Keratinocyte (primary cell): Measurements from ENCODE around the gene UFM1.

Experiments used
- CTCF ChIP-seq, 3 experiments: IDR thresholded peaks in 1 of 3; conservative IDR thresholded peaks in 1 of 3; optimal IDR thresholded peaks in 1 of 3; 2 replicates in 2 of 3; 3 replicates in 1 of 3; pipeline versions ENCODE3 to v1.5.1; 2011; ENCODE audit warnings: low read length in 3 of 3, mild to moderate bottlenecking in 3 of 3, moderate library complexity in 2 of 3, control low read depth in 1 of 3, inconsistent platforms in 1 of 3; ENCODE audit not compliant: insufficient read depth in 2 of 3; ENCODE audit errors: extremely low read depth in 1 of 3
- EZH2 ChIP-seq: IDR thresholded peaks from one replicate; pipeline ENCODE4 v1.6.1; 2012; ENCODE audit warnings: inconsistent platforms, mild to moderate bottlenecking, low read length, moderate library complexity

GRCh38 chr13:38382946-38383345 is 33.3 kb downstream of the UFM1 start:
- TF ChIP-seq CTCF (optimal IDR thresholded peaks at IDR 0.05 in 1 of 3, IDR thresholded peaks at IDR 0.05 in 1 of 3, conservative IDR thresholded peaks at IDR 0.05 in 1 of 3; ENCODE audit: extremely low read depth in 1 of 3, insufficient read depth in 2 of 3, low read length in 3 of 3) (no peak), EZH2 (no peak)
